Transverse colon (tissue), 4 donors: ENCODE data around the gene TEDC1. TPM values are rescaled to one million over a fixed set of nuclear protein-coding genes. Genes with fewer than 3 reads are reported as not detected.

Experiments used
- DNase-seq: peaks from one replicate; pipeline ENCODE4 v3.0.0-alpha.2; 2019
- H3K27ac ChIP-seq, 4 donors: fragments of 200-600 bp; sonication (generic); 2 replicates each; pipeline ENCODE4 v1.5.1; 2016 to 2018; ENCODE audit warnings: inconsistent platforms in 4 of 4
- H3K27me3 ChIP-seq: fragments of 200-600 bp; sonication (generic); 2 replicates; pipeline ENCODE4 v1.5.1; 2017; ENCODE audit warnings: inconsistent platforms
- H3K36me3 ChIP-seq, 4 donors: fragments of 200-600 bp; sonication (generic); 2 replicates each; pipeline ENCODE4 v1.5.1; 2017 to 2019; ENCODE audit warnings: inconsistent platforms in 4 of 4
- H3K4me1 ChIP-seq, 4 donors: fragments of 200-600 bp; sonication (generic); 2 replicates each; pipeline ENCODE4 v1.5.1; 2017 to 2020; ENCODE audit warnings: inconsistent platforms in 4 of 4
- H3K4me3 ChIP-seq, 4 donors: fragments of 200-600 bp; sonication (generic); 1 replicate in 1 of 4; 2 replicates in 3 of 4; pipeline versions ENCODE4 v1.5.1 to v1.6.1; 2017 to 2019; ENCODE audit warnings: inconsistent platforms in 4 of 4
- H3K9me3 ChIP-seq, 2 donors: fragments of 200-600 bp; sonication (generic); 2 replicates each; pipeline ENCODE4 v1.5.1; 2017 to 2019; ENCODE audit warnings: inconsistent platforms in 2 of 2
- EP300 ChIP-seq: sonication (generic); formaldehyde crosslinking; IDR thresholded peaks from one replicate; pipeline ENCODE4 v1.6.1; 2017; ENCODE audit warnings: antibody characterized with exemption, low read depth
- POLR2A ChIP-seq: fragments of 450-650 bp; IDR thresholded peaks from one replicate; pipeline ENCODE4 v1.6.1; 2016; ENCODE audit warnings: antibody characterized with exemption, mild to moderate bottlenecking, moderate library complexity
- POLR2AphosphoS5 ChIP-seq, 3 donors: sonication (generic); formaldehyde crosslinking; IDR thresholded peaks; one replicate each; pipeline ENCODE4 v1.6.1; 2016; ENCODE audit warnings: antibody characterized with exemption in 3 of 3
- WGBS, 2 donors: methylation state at CpG; one replicate each; pipeline ENCODE4 v1.1.5; 2018; ENCODE audit warnings: low coverage in 1 of 2; 5-methylcytosine and 5-hydroxymethylcytosine counted together
- in situ Hi-C, 4 donors: fragments of 200-750 bp; cut with MboI; loops; one replicate each; pipeline versions ENCODE4 v1.15.0 to v1.15.1; 2017; ENCODE audit warnings: low sequenced_read_pairs in 3 of 4, low pct_ligation_motif_present in 1 of 4, low pct_unique_long_range_greater_than_20kb in 1 of 4
- intact Hi-C: fragments of 100-400 bp; cut with DNase I; formaldehyde crosslinking; loops from one replicate; pipeline ENCODE4 v1.15.1; 2023; ENCODE audit warnings: low total_unique reads
- total RNA-seq, 4 donors: library from RNA; depleted of rRNA; stranded (reverse); fragments of >200 nt; gene quantifications; one replicate each; pipeline ENCODE4 v1.1.0, GENCODE V29; 2016
- TF ChIP-seq, protein P1 (sequence below), 5 experiments: fragments of 200-600 bp in 3 of 5; fragments of 450-650 bp in 2 of 5; sonication (generic) in 3 of 5; IDR thresholded peaks; 1 replicate in 2 of 5; 2 replicates in 3 of 5; pipeline ENCODE4 v1.5.1; 2016 to 2017; ENCODE audit warnings: antibody characterized with exemption in 5 of 5, inconsistent platforms in 3 of 5, mild to moderate bottlenecking in 2 of 5, moderate library complexity in 1 of 5

TEDC1 gene
- total RNA-seq, 4 donors from 2014 or later = 10.8 to 52.9 (median 29.5) TPM

GRCh38 chr14:105500036-105500725 lies 9.1 kb downstream of the TEDC1 start:
- DNase-seq = no peak
- intact Hi-C loops = no loop called here
- WGBS, 2 donors = 81% methylated on average over 20 of the region's 21 CpGs; no CpG with 5 or more reads in 1 of the 2 donors

GRCh38 chr14:105500726-105501101 lies 9.7 kb downstream of the TEDC1 start:
- H3K36me3 ChIP-seq = no peaks in the 10 kb centered on the region
- H3K4me1 ChIP-seq = no peaks in the 10 kb centered on the region
- no peak overlapping the region for H3K4me3 ChIP-seq
- 57 to 74% methylated on average over 7 to 10 of the region's 10 CpGs for WGBS, 2 donors
- no peaks in the 10 kb centered on the region for H3K27me3 ChIP-seq
- in situ Hi-C loops = no loop called here
- H3K27ac ChIP-seq = no peak overlapping the region
- no peaks in the 10 kb centered on the region for H3K9me3 ChIP-seq
- TF ChIP-seq EP300 (no peak), POLR2AphosphoS5 (IDR thresholded peaks at IDR 0.05) (no peak), POLR2A (no peak)
- TF ChIP-seq, protein P1, sequence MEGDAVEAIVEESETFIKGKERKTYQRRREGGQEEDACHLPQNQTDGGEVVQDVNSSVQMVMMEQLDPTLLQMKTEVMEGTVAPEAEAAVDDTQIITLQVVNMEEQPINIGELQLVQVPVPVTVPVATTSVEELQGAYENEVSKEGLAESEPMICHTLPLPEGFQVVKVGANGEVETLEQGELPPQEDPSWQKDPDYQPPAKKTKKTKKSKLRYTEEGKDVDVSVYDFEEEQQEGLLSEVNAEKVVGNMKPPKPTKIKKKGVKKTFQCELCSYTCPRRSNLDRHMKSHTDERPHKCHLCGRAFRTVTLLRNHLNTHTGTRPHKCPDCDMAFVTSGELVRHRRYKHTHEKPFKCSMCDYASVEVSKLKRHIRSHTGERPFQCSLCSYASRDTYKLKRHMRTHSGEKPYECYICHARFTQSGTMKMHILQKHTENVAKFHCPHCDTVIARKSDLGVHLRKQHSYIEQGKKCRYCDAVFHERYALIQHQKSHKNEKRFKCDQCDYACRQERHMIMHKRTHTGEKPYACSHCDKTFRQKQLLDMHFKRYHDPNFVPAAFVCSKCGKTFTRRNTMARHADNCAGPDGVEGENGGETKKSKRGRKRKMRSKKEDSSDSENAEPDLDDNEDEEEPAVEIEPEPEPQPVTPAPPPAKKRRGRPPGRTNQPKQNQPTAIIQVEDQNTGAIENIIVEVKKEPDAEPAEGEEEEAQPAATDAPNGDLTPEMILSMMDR (IDR thresholded peaks at IDR 0.05) = no peak
- intact Hi-C loops = no loop called here
- no peak for DNase-seq

More at GRCh38 chr14:105500036-105500725, 9.1 kb downstream of the TEDC1 start:
- no peaks in the 10 kb centered on the region for H3K4me1 ChIP-seq
- in situ Hi-C loops = no loop called here
- no peak overlapping the region for H3K27ac ChIP-seq
- H3K9me3 ChIP-seq = no peaks in the 10 kb centered on the region
- no peaks in the 10 kb centered on the region for H3K36me3 ChIP-seq
- TF ChIP-seq POLR2A = no peak
- H3K27me3 ChIP-seq = no peaks in the 10 kb centered on the region
- no peak overlapping the region for H3K4me3 ChIP-seq

DNA sequence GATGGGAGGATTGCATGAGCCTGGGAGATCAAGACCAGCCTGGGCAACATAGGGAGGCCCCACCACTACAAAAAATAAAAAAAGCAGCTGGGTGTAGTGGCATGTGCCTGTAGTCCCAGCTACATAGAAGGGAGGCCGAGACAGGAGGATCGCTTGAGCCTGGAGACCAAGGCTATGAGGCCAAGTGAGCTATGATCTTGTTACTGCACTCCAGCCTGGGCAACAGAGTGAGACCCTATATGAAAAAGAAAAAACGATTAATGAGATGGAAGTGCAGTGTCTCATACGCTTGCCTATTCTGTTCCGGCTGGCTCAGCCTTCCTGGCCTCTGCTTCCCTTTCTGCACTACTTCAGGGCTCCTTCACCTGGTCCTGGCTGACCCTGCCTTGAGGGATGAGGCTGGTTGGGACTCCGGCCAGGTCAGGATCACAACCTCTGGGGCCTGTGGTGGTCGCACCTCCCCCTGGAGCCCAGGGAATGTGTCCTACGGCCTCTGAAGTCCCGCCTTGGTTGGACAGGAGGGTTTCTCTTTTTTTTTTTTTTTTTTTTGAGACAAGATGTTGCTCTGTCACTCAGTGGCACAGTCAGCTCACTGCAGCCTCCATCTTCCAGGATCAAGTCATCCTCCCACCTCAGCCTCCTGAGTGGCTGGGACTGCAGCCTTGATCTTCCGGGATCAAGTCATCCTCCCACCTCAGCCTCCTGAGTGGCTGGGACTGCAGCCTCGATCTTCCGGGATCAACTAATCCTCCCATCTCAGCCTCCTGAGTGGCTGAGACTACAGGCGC lies 10.7 kb downstream of the TEDC1 start:
- in situ Hi-C loops = no loop called here
- no peak for DNase-seq
- H3K9me3 ChIP-seq = no peaks in the 10 kb centered on the region
- TF ChIP-seq POLR2A (no peak), POLR2AphosphoS5 (IDR thresholded peaks at IDR 0.05) (no peak), EP300 (no peak)
- TF ChIP-seq, protein P1 (IDR thresholded peaks at IDR 0.05) = no peak
- WGBS, 2 donors = 87 to 100% methylated on average over 2 to 13 of the region's 13 CpGs
- intact Hi-C loops = no loop called here
- H3K36me3 ChIP-seq = no peaks in the 10 kb centered on the region
- H3K4me1 ChIP-seq = no peaks in the 10 kb centered on the region
- H3K4me3 ChIP-seq = no peak overlapping the region
- H3K27ac ChIP-seq = no peak overlapping the region
- no peaks in the 10 kb centered on the region for H3K27me3 ChIP-seq

DNA sequence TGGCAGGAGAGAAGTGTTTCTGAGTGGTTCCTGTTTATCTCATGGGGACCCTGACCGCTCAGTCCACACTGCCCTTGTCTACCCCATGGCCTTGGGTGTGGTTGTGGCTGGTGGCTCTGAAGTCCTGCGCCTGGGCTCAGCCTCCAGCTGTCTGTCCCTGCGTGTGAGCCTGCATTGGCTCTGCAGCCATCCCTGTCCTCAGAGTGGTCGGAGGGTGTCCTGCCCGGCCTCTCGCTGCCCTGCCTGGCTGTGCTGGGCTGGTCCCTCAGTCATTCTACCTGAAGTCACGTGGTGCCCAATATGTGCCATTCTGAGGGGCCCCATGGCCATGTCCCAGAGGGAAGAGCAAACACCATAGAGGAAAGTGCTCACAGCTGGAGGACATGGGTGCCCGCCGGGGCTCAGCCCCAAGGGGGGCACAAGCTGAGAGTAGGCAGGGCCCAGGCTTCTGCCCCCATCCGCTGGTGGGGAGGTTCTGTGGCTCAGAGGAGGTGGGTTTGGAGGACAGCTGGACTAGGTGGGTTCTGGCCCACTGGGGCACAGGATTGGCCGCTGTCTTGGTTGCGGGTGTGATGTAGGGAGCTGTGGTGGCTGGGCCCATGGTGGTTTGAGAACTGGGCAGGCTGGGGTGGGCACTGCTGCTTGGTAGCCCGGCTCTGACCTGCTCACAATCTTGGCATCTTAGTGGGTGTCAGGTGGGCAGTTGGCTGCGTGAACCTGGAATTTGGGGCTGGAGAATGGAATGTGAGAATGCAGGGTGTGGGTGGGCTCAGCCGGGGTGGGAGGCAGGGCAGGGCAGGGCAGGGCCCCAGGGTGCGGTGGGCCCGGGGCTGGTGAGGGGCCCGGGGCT lies 11.6 kb downstream of the TEDC1 start:
- Histone ChIP-seq H3K4me3 (no peak overlapping the region), H3K27ac (no peak overlapping the region), H3K4me1 (no peaks in the 10 kb centered on the region), H3K27me3 (no peaks in the 10 kb centered on the region), H3K36me3 (no peaks in the 10 kb centered on the region), H3K9me3 (no peaks in the 10 kb centered on the region)
- in situ Hi-C loops (no loop called here), intact Hi-C loops (no loop called here)
- WGBS, 2 donors = 67 to 75% methylated on average over 2 to 16 of the region's 18 CpGs
- no peak for DNase-seq
- TF ChIP-seq, protein P1 (IDR thresholded peaks at IDR 0.05) = no peak
